Liver (tissue), 9 donors: ENCODE data around the gene ARHGEF28. TPM values are rescaled to one million over a fixed set of nuclear protein-coding genes. Genes with fewer than 3 reads are reported as not detected.

Experiments used
- DNase-seq: peaks from one replicate; pipeline ENCODE4 v3.0.0-alpha.2; 2017; ENCODE audit warnings: low spot score
- H3K27ac ChIP-seq, 2 donors: one replicate each; pipeline ENCODE4 v1.7.0; 2013; ENCODE audit warnings: inconsistent platforms in 2 of 2, low read length in 2 of 2, control low read depth in 1 of 2, low read depth in 1 of 2, mild to moderate bottlenecking in 1 of 2
- H3K27me3 ChIP-seq, 4 donors: one replicate each; pipeline versions ENCODE4 v1.6.1 to v1.7.0; 2013; ENCODE audit warnings: low read length in 3 of 4, inconsistent platforms in 1 of 4, mild to moderate bottlenecking in 1 of 4, moderate library complexity in 1 of 4; ENCODE audit not compliant: control insufficient read depth in 4 of 4, insufficient read depth in 4 of 4
- H3K36me3 ChIP-seq, 4 donors: one replicate each; pipeline versions ENCODE4 v1.6.1 to v1.7.0; 2013; ENCODE audit warnings: low read length in 3 of 4, mild to moderate bottlenecking in 3 of 4, low read depth in 1 of 4, moderate library complexity in 1 of 4; ENCODE audit not compliant: control insufficient read depth in 4 of 4, insufficient read depth in 3 of 4
- H3K4me1 ChIP-seq, 4 donors: one replicate each; pipeline versions ENCODE4 v1.6.1 to v1.7.0; 2013; ENCODE audit warnings: low read length in 3 of 4, mild to moderate bottlenecking in 3 of 4, moderate library complexity in 1 of 4; ENCODE audit not compliant: control insufficient read depth in 4 of 4, insufficient read depth in 4 of 4
- H3K4me3 ChIP-seq, 3 donors: one replicate each; pipeline versions ENCODE4 v1.6.1 to v1.7.0; 2013; ENCODE audit warnings: low read length in 3 of 3, control low read depth in 1 of 3, low read depth in 1 of 3, mild to moderate bottlenecking in 1 of 3
- H3K9ac ChIP-seq, 2 donors: one replicate each; pipeline ENCODE4 v1.7.0; 2013; ENCODE audit warnings: low read length in 2 of 2, mild to moderate bottlenecking in 2 of 2, moderate library complexity in 2 of 2, control low read depth in 1 of 2, low read depth in 1 of 2
- H3K9me3 ChIP-seq, 4 donors: one replicate each; pipeline versions ENCODE4 v1.6.1 to v1.7.0; 2013; ENCODE audit warnings: low read length in 3 of 4; ENCODE audit not compliant: control insufficient read depth in 4 of 4
- EGR1 ChIP-seq, 2 donors: IDR thresholded peaks; 2 replicates each; pipeline ENCODE4 v1.6.1; 2016 to 2018; ENCODE audit warnings: antibody characterized with exemption in 2 of 2, low read depth in 2 of 2
- FOXA1 ChIP-seq: IDR thresholded peaks from 2 replicates; pipeline ENCODE4 v1.6.1; 2016; ENCODE audit warnings: antibody characterized with exemption
- FOXA2 ChIP-seq: IDR thresholded peaks from 2 replicates; pipeline ENCODE4 v1.6.1; 2016; ENCODE audit warnings: antibody characterized with exemption
- GABPA ChIP-seq, 2 donors: IDR thresholded peaks in 1 of 2; conservative IDR thresholded peaks in 1 of 2; 2 replicates each; pipeline ENCODE4 v1.6.1; 2016; ENCODE audit warnings: antibody characterized with exemption in 2 of 2, mild to moderate bottlenecking in 1 of 2, moderate library complexity in 1 of 2
- HNF4A ChIP-seq, 2 donors: conservative IDR thresholded peaks; 2 replicates each; pipeline ENCODE4 v1.6.1; 2016; ENCODE audit warnings: antibody characterized with exemption in 2 of 2, mild to moderate bottlenecking in 2 of 2
- HNF4G ChIP-seq: IDR thresholded peaks from 2 replicates; pipeline ENCODE4 v1.6.1; 2016; ENCODE audit warnings: antibody characterized with exemption
- JUND ChIP-seq, 2 donors: IDR thresholded peaks; 2 replicates each; pipeline ENCODE4 v1.6.1; 2016; ENCODE audit warnings: antibody characterized with exemption in 2 of 2
- RAD21 ChIP-seq, 2 donors: IDR thresholded peaks; 2 replicates each; pipeline ENCODE4 v1.6.1; 2016; ENCODE audit warnings: antibody characterized with exemption in 2 of 2, mild to moderate bottlenecking in 2 of 2
- RXRA ChIP-seq, 2 donors: IDR thresholded peaks; 2 replicates each; pipeline ENCODE4 v1.6.1; 2017 to 2018; ENCODE audit warnings: antibody characterized with exemption in 2 of 2, mild to moderate bottlenecking in 1 of 2
- SP1 ChIP-seq: IDR thresholded peaks from 2 replicates; pipeline ENCODE4 v1.6.1; 2018; ENCODE audit warnings: antibody characterized with exemption, mild to moderate bottlenecking
- TAF1 ChIP-seq: conservative IDR thresholded peaks from 2 replicates; pipeline ENCODE4 v1.6.1; 2016; ENCODE audit warnings: antibody characterized with exemption, mild to moderate bottlenecking
- YY1 ChIP-seq: IDR thresholded peaks from 2 replicates; pipeline ENCODE4 v1.6.1; 2016; ENCODE audit warnings: antibody characterized with exemption, mild to moderate bottlenecking
- WGBS: extraction: QIAGEN DNeasy Blood & Tissue Kit; methylation state at CpG from one replicate; pipeline ENCODE4 v1.1.7; 2013; 5-methylcytosine and 5-hydroxymethylcytosine counted together
- polyA plus RNA-seq, 2 donors: library from polyadenylated mRNA; stranded (reverse) in 1 of 2; unstranded in 1 of 2; fragments of 200-250 nt in 1 of 2; fragments of >200 nt in 1 of 2; fragmentation: Nextera tagmentation in 1 of 2; extraction: Ambion mirVana in 1 of 2; gene quantifications; one replicate each; pipeline versions ENCODE4 v1.2.1 to v1.2.3, GENCODE V29; 2013 to 2015
- total RNA-seq, 2 donors: library from RNA; depleted of rRNA; stranded (reverse); fragments of >200 nt; gene quantifications; one replicate each; pipeline ENCODE4 v1.2.3, GENCODE V29; 2014
- TF ChIP-seq, protein P1 (sequence below): IDR thresholded peaks from 2 replicates; pipeline ENCODE4 v1.6.1; 2016; ENCODE audit warnings: antibody characterized with exemption
- TF ChIP-seq, protein P2 (sequence below): fragments of 150-350 bp; IDR thresholded peaks from 2 replicates; pipeline ENCODE4 v1.5.1; 2017; ENCODE audit warnings: improper control_type of control experiment, low read depth, low read length; ENCODE audit not compliant: missing input control
- TF ChIP-seq, protein P3 (sequence below): IDR thresholded peaks from 2 replicates; pipeline ENCODE4 v1.6.1; 2016; ENCODE audit warnings: antibody characterized with exemption, mild to moderate bottlenecking
- TF ChIP-seq, protein P4 (sequence below): IDR thresholded peaks from 2 replicates; pipeline ENCODE4 v1.6.1; 2016; ENCODE audit warnings: antibody characterized with exemption
- TF ChIP-seq, protein P5 (sequence below): IDR thresholded peaks from 2 replicates; pipeline ENCODE4 v1.6.1; 2016; ENCODE audit warnings: antibody characterized with exemption
- donor health status: healthy.
- donor health status: healthy.
- donor health status: healthy.
- donor health status: healthy.
- donor health status: healthy.

ARHGEF28 gene
- total and polyA plus RNA-seq, 4 donors: 1.6 to 13.9 (median 3.6) TPM

DNA sequence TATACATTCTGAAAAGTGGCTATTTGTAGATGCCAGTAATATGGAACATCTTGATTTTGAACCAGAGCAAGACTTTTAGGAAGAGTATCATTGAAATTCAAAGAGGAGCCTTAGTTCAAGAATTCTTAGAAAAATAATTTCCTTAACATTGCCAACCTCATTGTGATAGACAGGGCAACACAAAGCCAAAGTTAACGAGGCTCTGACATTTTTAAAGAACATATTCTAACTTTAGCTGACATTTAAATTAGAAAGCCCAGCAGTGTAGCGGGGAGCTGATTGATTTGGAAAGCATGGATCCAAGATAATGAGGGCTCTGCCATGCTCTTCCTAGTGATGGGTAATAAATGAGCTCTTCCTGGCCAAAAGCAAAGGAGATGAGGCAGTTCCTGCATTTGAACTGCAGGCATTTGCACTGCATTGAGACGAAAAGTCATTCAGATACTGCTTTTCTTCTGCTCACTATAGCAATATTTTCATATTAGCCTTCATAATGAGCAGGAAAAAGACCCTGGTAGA is 325.0 kb downstream of the ARHGEF28 start:
- Histone ChIP-seq H3K36me3 (no peaks in the 10 kb centered on the region), H3K4me3 (no peak overlapping the region), H3K27ac (no peak overlapping the region), H3K9me3 (no peaks in the 10 kb centered on the region), H3K9ac (no peak overlapping the region), H3K27me3 (no peaks in the 10 kb centered on the region), H3K4me1 (no peaks in the 10 kb centered on the region)
- no peak for TF ChIP-seq JUND (IDR thresholded peaks at IDR 0.05)
- no peak for TF ChIP-seq RXRA (IDR thresholded peaks at IDR 0.05)
- TF ChIP-seq TAF1: no peak
- no peak for TF ChIP-seq HNF4A (conservative IDR thresholded peaks at IDR 0.05)
- no peak for TF ChIP-seq RAD21 (IDR thresholded peaks at IDR 0.05)
- TF ChIP-seq FOXA1: no peak
- TF ChIP-seq HNF4G: no peak
- TF ChIP-seq, protein P1, sequence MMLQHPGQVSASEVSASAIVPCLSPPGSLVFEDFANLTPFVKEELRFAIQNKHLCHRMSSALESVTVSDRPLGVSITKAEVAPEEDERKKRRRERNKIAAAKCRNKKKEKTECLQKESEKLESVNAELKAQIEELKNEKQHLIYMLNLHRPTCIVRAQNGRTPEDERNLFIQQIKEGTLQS: no peak
- no peak for TF ChIP-seq GABPA (IDR thresholded peaks at IDR 0.05 in 1 of 2, conservative IDR thresholded peaks at IDR 0.05 in 1 of 2)
- DNase-seq: no peak
- WGBS: 87% methylated on average over 3 of the region's 3 CpGs

DNA sequence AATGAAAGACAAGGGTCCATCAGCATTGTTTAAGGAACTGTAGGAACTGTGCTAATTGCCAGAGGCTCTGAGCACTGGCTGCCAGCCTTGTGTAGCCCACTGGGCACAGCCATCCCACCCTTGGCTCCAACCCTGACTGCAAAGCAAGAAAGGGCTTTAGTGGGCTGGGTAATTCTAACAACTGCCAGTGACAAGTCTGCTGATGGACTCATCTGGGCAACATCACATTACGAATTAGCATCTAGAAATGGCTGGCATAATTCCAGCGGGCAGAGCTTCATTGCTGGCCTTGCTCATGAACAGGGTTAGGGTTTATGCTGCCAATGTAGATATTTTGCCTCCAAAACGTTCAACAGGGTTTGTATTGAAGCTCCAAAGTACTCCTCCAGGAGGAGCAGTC is 326.9 kb downstream of the ARHGEF28 start:
- TF ChIP-seq HNF4A (conservative IDR thresholded peaks at IDR 0.05) (no peak), SP1 (no peak), EGR1 (IDR thresholded peaks at IDR 0.05; ENCODE audit: low read depth in 2 of 2) (no peak), GABPA (IDR thresholded peaks at IDR 0.05 in 1 of 2, conservative IDR thresholded peaks at IDR 0.05 in 1 of 2) (no peak), TAF1 (no peak), FOXA2 (no peak), YY1 (no peak), RXRA (IDR thresholded peaks at IDR 0.05) (no peak), JUND (IDR thresholded peaks at IDR 0.05) (no peak), FOXA1 (no peak), RAD21 (IDR thresholded peaks at IDR 0.05) (no peak)
- TF ChIP-seq, protein P1: no peak
- TF ChIP-seq, protein P2, sequence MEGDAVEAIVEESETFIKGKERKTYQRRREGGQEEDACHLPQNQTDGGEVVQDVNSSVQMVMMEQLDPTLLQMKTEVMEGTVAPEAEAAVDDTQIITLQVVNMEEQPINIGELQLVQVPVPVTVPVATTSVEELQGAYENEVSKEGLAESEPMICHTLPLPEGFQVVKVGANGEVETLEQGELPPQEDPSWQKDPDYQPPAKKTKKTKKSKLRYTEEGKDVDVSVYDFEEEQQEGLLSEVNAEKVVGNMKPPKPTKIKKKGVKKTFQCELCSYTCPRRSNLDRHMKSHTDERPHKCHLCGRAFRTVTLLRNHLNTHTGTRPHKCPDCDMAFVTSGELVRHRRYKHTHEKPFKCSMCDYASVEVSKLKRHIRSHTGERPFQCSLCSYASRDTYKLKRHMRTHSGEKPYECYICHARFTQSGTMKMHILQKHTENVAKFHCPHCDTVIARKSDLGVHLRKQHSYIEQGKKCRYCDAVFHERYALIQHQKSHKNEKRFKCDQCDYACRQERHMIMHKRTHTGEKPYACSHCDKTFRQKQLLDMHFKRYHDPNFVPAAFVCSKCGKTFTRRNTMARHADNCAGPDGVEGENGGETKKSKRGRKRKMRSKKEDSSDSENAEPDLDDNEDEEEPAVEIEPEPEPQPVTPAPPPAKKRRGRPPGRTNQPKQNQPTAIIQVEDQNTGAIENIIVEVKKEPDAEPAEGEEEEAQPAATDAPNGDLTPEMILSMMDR: no peak
- TF ChIP-seq, protein P3, sequence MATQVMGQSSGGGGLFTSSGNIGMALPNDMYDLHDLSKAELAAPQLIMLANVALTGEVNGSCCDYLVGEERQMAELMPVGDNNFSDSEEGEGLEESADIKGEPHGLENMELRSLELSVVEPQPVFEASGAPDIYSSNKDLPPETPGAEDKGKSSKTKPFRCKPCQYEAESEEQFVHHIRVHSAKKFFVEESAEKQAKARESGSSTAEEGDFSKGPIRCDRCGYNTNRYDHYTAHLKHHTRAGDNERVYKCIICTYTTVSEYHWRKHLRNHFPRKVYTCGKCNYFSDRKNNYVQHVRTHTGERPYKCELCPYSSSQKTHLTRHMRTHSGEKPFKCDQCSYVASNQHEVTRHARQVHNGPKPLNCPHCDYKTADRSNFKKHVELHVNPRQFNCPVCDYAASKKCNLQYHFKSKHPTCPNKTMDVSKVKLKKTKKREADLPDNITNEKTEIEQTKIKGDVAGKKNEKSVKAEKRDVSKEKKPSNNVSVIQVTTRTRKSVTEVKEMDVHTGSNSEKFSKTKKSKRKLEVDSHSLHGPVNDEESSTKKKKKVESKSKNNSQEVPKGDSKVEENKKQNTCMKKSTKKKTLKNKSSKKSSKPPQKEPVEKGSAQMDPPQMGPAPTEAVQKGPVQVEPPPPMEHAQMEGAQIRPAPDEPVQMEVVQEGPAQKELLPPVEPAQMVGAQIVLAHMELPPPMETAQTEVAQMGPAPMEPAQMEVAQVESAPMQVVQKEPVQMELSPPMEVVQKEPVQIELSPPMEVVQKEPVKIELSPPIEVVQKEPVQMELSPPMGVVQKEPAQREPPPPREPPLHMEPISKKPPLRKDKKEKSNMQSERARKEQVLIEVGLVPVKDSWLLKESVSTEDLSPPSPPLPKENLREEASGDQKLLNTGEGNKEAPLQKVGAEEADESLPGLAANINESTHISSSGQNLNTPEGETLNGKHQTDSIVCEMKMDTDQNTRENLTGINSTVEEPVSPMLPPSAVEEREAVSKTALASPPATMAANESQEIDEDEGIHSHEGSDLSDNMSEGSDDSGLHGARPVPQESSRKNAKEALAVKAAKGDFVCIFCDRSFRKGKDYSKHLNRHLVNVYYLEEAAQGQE: no peak
- TF ChIP-seq, protein P4, sequence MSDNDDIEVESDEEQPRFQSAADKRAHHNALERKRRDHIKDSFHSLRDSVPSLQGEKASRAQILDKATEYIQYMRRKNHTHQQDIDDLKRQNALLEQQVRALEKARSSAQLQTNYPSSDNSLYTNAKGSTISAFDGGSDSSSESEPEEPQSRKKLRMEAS: no peak
- TF ChIP-seq, protein P5, sequence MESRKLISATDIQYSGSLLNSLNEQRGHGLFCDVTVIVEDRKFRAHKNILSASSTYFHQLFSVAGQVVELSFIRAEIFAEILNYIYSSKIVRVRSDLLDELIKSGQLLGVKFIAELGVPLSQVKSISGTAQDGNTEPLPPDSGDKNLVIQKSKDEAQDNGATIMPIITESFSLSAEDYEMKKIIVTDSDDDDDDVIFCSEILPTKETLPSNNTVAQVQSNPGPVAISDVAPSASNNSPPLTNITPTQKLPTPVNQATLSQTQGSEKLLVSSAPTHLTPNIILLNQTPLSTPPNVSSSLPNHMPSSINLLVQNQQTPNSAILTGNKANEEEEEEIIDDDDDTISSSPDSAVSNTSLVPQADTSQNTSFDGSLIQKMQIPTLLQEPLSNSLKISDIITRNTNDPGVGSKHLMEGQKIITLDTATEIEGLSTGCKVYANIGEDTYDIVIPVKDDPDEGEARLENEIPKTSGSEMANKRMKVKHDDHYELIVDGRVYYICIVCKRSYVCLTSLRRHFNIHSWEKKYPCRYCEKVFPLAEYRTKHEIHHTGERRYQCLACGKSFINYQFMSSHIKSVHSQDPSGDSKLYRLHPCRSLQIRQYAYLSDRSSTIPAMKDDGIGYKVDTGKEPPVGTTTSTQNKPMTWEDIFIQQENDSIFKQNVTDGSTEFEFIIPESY: no peak

More for the DNA sequence above, 326.9 kb downstream of the ARHGEF28 start:
- no peaks in the 10 kb centered on the region for H3K36me3 ChIP-seq
- H3K9ac ChIP-seq: no peak overlapping the region
- H3K4me3 ChIP-seq: no peak overlapping the region
- 61% methylated on average over 3 of the region's 3 CpGs for WGBS
- no peaks in the 10 kb centered on the region for H3K27me3 ChIP-seq
- no peak for DNase-seq
- H3K27ac ChIP-seq: no peak overlapping the region
- no peaks in the 10 kb centered on the region for H3K9me3 ChIP-seq
- no peaks in the 10 kb centered on the region for H3K4me1 ChIP-seq
